Hepatocyte (in vitro differentiated cells): ENCODE measurements around the gene BCL3. TPM values are rescaled to one million over a fixed set of nuclear protein-coding genes. Genes with fewer than 3 reads are reported as not detected.

Source experiments
- DNase-seq: peaks from one replicate; pipeline ENCODE4 v3.0.0-alpha.2; 2016; ENCODE audit warnings: low spot score
- H2AFZ ChIP-seq: fragments of 200-600 bp; sonication (generic); 2 replicates; pipeline ENCODE4 v1.6.0; 2016; ENCODE audit warnings: antibody characterized with exemption, mild to moderate bottlenecking
- H3K27ac ChIP-seq: fragments of 200-600 bp; sonication (generic); 2 replicates; pipeline ENCODE4 v1.5.1; 2016; ENCODE audit warnings: mild to moderate bottlenecking
- H3K27me3 ChIP-seq: fragments of 200-600 bp; sonication (generic); 2 replicates; pipeline ENCODE4 v1.6.1; 2016
- H3K36me3 ChIP-seq: fragments of 200-600 bp; sonication (generic); replicated peaks from 2 replicates; pipeline ENCODE4 v1.5.1; 2016; ENCODE audit warnings: low read depth; ENCODE audit not compliant: insufficient read depth
- H3K4me1 ChIP-seq: fragments of 200-600 bp; sonication (generic); 2 replicates; pipeline ENCODE4 v1.5.1; 2016; ENCODE audit warnings: mild to moderate bottlenecking, moderate library complexity; ENCODE audit not compliant: insufficient read depth
- H3K4me2 ChIP-seq: fragments of 200-600 bp; sonication (generic); 2 replicates; pipeline ENCODE4 v1.6.0; 2016
- H3K4me3 ChIP-seq: fragments of 200-600 bp; sonication (generic); 2 replicates; pipeline ENCODE4 v1.5.1; 2016; ENCODE audit warnings: mild to moderate bottlenecking
- H3K79me2 ChIP-seq: fragments of 200-600 bp; sonication (generic); 2 replicates; pipeline ENCODE4 v1.6.0; 2017; ENCODE audit warnings: mild to moderate bottlenecking
- H3K9me2 ChIP-seq: fragments of 200-600 bp; sonication (generic); replicated peaks from 2 replicates; pipeline ENCODE4 v1.6.0; 2017; ENCODE audit warnings: mild to moderate bottlenecking; ENCODE audit not compliant: insufficient read depth
- H3K9me3 ChIP-seq: fragments of 200-600 bp; sonication (generic); 2 replicates; pipeline ENCODE4 v1.5.1; 2016; ENCODE audit warnings: low read depth, mild to moderate bottlenecking
- H4K20me1 ChIP-seq: fragments of 200-600 bp; sonication (generic); 2 replicates; pipeline ENCODE4 v1.6.0; 2016; ENCODE audit warnings: mild to moderate bottlenecking; ENCODE audit not compliant: insufficient read depth, poor library complexity, severe bottlenecking
- CTCF ChIP-seq: fragments of 200-600 bp; sonication (generic); IDR thresholded peaks from 2 replicates; pipeline ENCODE4 v1.5.1; 2016; ENCODE audit warnings: antibody characterized with exemption, mild to moderate bottlenecking; ENCODE audit not compliant: poor library complexity
- EZH2 ChIP-seq: fragments of 200-600 bp; sonication (generic); IDR thresholded peaks from 2 replicates; pipeline ENCODE4 v1.6.1; 2016; ENCODE audit warnings: antibody characterized with exemption, mild to moderate bottlenecking, borderline replicate concordance
- EZH2phosphoT487 ChIP-seq: fragments of 200-600 bp; sonication (generic); IDR thresholded peaks from one replicate; pipeline ENCODE4 v1.6.1; 2018; ENCODE audit warnings: antibody characterized with exemption, mild to moderate bottlenecking, low read depth, moderate library complexity; ENCODE audit not compliant: unreplicated experiment, severe bottlenecking
- WGBS: methylation state at CpG from one replicate; pipeline ENCODE4 v1.1.6; 2016; ENCODE audit warnings: low lambda C conversion rate; ENCODE audit errors: missing lambda C conversion rate; 5-methylcytosine and 5-hydroxymethylcytosine counted together
- polyA plus RNA-seq: library from polyadenylated mRNA; unstranded; fragments of >200 nt; fragmentation: Nextera tagmentation; extraction: Ambion mirVana; gene quantifications from 2 replicates; pipeline ENCODE4 v1.2.1, GENCODE V29; 2016
- total RNA-seq: library from RNA; depleted of rRNA; stranded (reverse); fragments of >200 nt; gene quantifications from 2 replicates; pipeline ENCODE4 v1.2.3, GENCODE V29; 2014

BCL3 gene
- total and polyA plus RNA-seq, 2 experiments from 2014 or later, result 6.3 to 45.7 TPM

GRCh38 chr19:44740351-44740824 is 8.1 kb upstream of the BCL3 start:
- no peaks in the 10 kb centered on the region for H3K9me2 ChIP-seq
- H3K9me3 ChIP-seq, result no peaks in the 10 kb centered on the region
- no peaks in the 10 kb centered on the region for H4K20me1 ChIP-seq
- H3K27ac ChIP-seq, result peak overlapping the region; percentile 92
- H3K27me3 ChIP-seq, result no peaks in the 10 kb centered on the region
- H3K4me1 ChIP-seq, result peaks cover 47% of the 10 kb centered on the region
- H3K4me2 ChIP-seq, result no peak overlapping the region
- no peak for DNase-seq
- H3K4me3 ChIP-seq, result no peak overlapping the region
- WGBS, result 50% methylated on average over 3 of the region's 3 CpGs
- H2AFZ ChIP-seq, result no peak overlapping the region
- TF ChIP-seq CTCF (no peak), EZH2 (no peak), EZH2phosphoT487 (no peak)
- H3K36me3 ChIP-seq, result no peaks in the 10 kb centered on the region
- H3K79me2 ChIP-seq, result no peaks in the 10 kb centered on the region

- no peak for DNase-seq
- H3K36me3 ChIP-seq, result no peaks in the 10 kb centered on the region
- TF ChIP-seq CTCF, result no peak
- no peak for TF ChIP-seq EZH2phosphoT487
- no peak for TF ChIP-seq EZH2
- peak overlapping the region; percentile 92 for H3K27ac ChIP-seq
- H3K79me2 ChIP-seq, result no peaks in the 10 kb centered on the region
- H3K27me3 ChIP-seq, result no peaks in the 10 kb centered on the region
- 80% methylated on average over 6 of the region's 6 CpGs for WGBS
- no peaks in the 10 kb centered on the region for H3K9me2 ChIP-seq
- peak overlapping the region; percentile 14 for H3K4me2 ChIP-seq
- H3K4me1 ChIP-seq, result peaks cover 50% of the 10 kb centered on the region
- no peaks in the 10 kb centered on the region for H4K20me1 ChIP-seq
- no peak overlapping the region for H2AFZ ChIP-seq
- no peaks in the 10 kb centered on the region for H3K9me3 ChIP-seq
- no peak overlapping the region for H3K4me3 ChIP-seq
Observed at GRCh38 chr19:44741258-44741731, 7.2 kb upstream of the BCL3 start.

DNA sequence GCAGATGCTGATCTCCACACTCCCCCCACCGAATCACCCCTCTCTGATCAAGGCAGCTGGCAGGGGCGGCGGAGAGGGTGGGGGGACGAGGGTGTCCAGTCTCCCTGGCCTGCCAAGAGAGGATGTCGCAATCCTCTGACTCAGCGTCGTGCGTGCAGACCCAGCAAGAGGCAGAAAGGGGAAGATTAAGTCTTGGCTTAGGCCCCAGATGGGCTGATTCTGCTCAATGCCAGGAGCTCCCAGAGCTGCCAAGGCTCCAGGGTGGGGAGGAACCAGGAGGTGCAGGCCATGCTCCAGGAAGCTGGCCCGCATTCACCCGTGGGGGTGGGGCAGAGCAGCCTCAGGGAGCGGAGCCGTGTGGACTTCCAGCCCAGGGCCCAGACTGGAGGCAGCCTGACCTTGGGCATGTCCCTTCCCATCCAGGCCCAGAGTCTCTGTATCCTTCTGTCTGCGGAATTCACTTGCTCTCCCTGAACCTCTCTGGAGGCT is 6.6 kb upstream of the BCL3 start:
- no peaks in the 10 kb centered on the region for H3K9me2 ChIP-seq
- no peak overlapping the region for H2AFZ ChIP-seq
- WGBS, result 17% methylated on average over 13 of the region's 13 CpGs
- H3K27me3 ChIP-seq, result no peaks in the 10 kb centered on the region
- H3K9me3 ChIP-seq, result no peaks in the 10 kb centered on the region
- peak overlapping the region; percentile 32 for H3K4me2 ChIP-seq
- peaks cover 55% of the 10 kb centered on the region for H3K4me1 ChIP-seq
- TF ChIP-seq EZH2, result no peak
- no peak for TF ChIP-seq EZH2phosphoT487
- TF ChIP-seq CTCF, result no peak
- H4K20me1 ChIP-seq, result no peaks in the 10 kb centered on the region
- DNase-seq, result peak; percentile 97
- no peaks in the 10 kb centered on the region for H3K36me3 ChIP-seq
- H3K27ac ChIP-seq, result peak overlapping the region; percentile 94
- H3K4me3 ChIP-seq, result no peak overlapping the region
- no peaks in the 10 kb centered on the region for H3K79me2 ChIP-seq
